ENCODE data around the gene DFFA.
"Not testable (repeated sequence)": the region's sequence is repeated elsewhere in the genome, so short reads cannot be mapped to it uniquely, and the experiment has no call there.

DFFA gene

GRCh38 chr1:10506046-10506676 lies 33.8 kb upstream of the DFFA start:
- DNase-seq (ENCODE audit: low read depth in 2 of 2): not testable (repeated sequence)

GRCh38 chr1:10504249-10504648 lies 31.9 kb upstream of the DFFA start:
- DNase-seq (ENCODE audit: low read depth in 2 of 2): no peak

GRCh38 chr1:10502206-10502605 lies 29.9 kb upstream of the DFFA start:
- no peak for DNase-seq (ENCODE audit: low read depth in 2 of 2)

- no peak for DNase-seq (ENCODE audit: low read depth in 2 of 2)
Measured at GRCh38 chr1:10498231-10498630, 25.9 kb upstream of the DFFA start.

- no peak for DNase-seq (ENCODE audit: low read depth in 2 of 2)
Measured at GRCh38 chr1:10497109-10497508, 24.8 kb upstream of the DFFA start.

- DNase-seq (ENCODE audit: low read depth in 2 of 2): no peak
Measured at GRCh38 chr1:10495952-10496351, 23.6 kb upstream of the DFFA start.

GRCh38 chr1:10495475-10495817 lies 23.1 kb upstream of the DFFA start:
- DNase-seq (ENCODE audit: low read depth in 2 of 2): no peak

GRCh38 chr1:10494754-10495474 lies 22.6 kb upstream of the DFFA start:
- DNase-seq (ENCODE audit: low read depth in 2 of 2): peak; percentile 56 to 80

GRCh38 chr1:10494418-10494753 lies 22.1 kb upstream of the DFFA start:
- no peak for DNase-seq (ENCODE audit: low read depth in 2 of 2)

- DNase-seq (ENCODE audit: low read depth in 2 of 2): no peak
Measured at GRCh38 chr1:10490286-10490970, 18.1 kb upstream of the DFFA start.

GRCh38 chr1:10489291-10490055 lies 17.1 kb upstream of the DFFA start:
- no peak for DNase-seq (ENCODE audit: low read depth in 2 of 2)

GRCh38 chr1:10484521-10484920 lies 12.2 kb upstream of the DFFA start:
- DNase-seq (ENCODE audit: low read depth in 2 of 2): no peak

- no peak for DNase-seq (ENCODE audit: low read depth in 2 of 2)
Measured at GRCh38 chr1:10480614-10481013, 8.3 kb upstream of the DFFA start.

GRCh38 chr1:10479296-10479695 lies 7.0 kb upstream of the DFFA start:
- DNase-seq (ENCODE audit: low read depth in 2 of 2): no peak

- no peak for DNase-seq (ENCODE audit: low read depth in 2 of 2)
Measured at GRCh38 chr1:10475510-10475909, 3.2 kb upstream of the DFFA start.

GRCh38 chr1:10474613-10475507 lies 2.5 kb upstream of the DFFA start, which contains the start of gene PEX14:
Gene PEX14 (plus strand): TSS chr1:10474950. CDS start chr1:10474967, 17 bp downstream.
- peak; percentile 74 to 83 for DNase-seq (ENCODE audit: low read depth in 2 of 2)

- not testable (repeated sequence) for DNase-seq (ENCODE audit: low read depth in 2 of 2)
Measured at GRCh38 chr1:10474309-10474612, 1.9 kb upstream of the DFFA start.

GRCh38 chr1:10473145-10473765 lies 926 bp upstream of the DFFA start:
- DNase-seq (ENCODE audit: low read depth in 2 of 2): no peak

- DNase-seq (ENCODE audit: low read depth in 2 of 2): no peak
Measured at GRCh38 chr1:10471411-10472219, 714 bp downstream of the DFFA start.

GRCh38 chr1:10470043-10470442 lies 2.3 kb downstream of the DFFA start:
- DNase-seq (ENCODE audit: low read depth in 2 of 2): no peak

Data from stimulated activated CD4-positive, alpha-beta T cell treated with anti-CD3 and anti-CD28 coated beads, Interleukin-12 subunit alpha, Interleukin-12 subunit beta, amount 100 ng/mL, for 24 hours (primary cell).